Osteocyte (in vitro differentiated cells): ENCODE measurements around the gene ALDH3A1. TPM values are rescaled to one million over a fixed set of nuclear protein-coding genes. Genes with fewer than 3 reads are reported as not detected.

Experiments used
- DNase-seq: peaks from one replicate; pipeline ENCODE4 v3.0.0; 2021; ENCODE audit warnings: mixed read lengths; ENCODE audit not compliant: unreplicated experiment; ENCODE audit errors: extremely low spot score
- H3K27ac Mint-ChIP-seq: one replicate; pipeline ENCODE4 v1.8.0; 2021; ENCODE audit warnings: mild to moderate bottlenecking, mixed read lengths; ENCODE audit not compliant: unreplicated experiment
- H3K27me3 Mint-ChIP-seq: one replicate; pipeline ENCODE4 v1.8.0; 2021; ENCODE audit warnings: mixed read lengths; ENCODE audit not compliant: unreplicated experiment
- H3K36me3 Mint-ChIP-seq: one replicate; pipeline ENCODE4 v1.8.0; 2021; ENCODE audit warnings: mixed read lengths; ENCODE audit not compliant: unreplicated experiment
- H3K4me1 Mint-ChIP-seq: one replicate; pipeline ENCODE4 v1.8.0; 2021; ENCODE audit warnings: mixed read lengths; ENCODE audit not compliant: unreplicated experiment
- H3K4me3 Mint-ChIP-seq: one replicate; pipeline ENCODE4 v1.8.0; 2021; ENCODE audit warnings: mild to moderate bottlenecking, moderate library complexity, mixed read lengths; ENCODE audit not compliant: unreplicated experiment
- H3K9me3 Mint-ChIP-seq: one replicate; pipeline ENCODE4 v1.8.0; 2021; ENCODE audit warnings: mixed read lengths; ENCODE audit not compliant: unreplicated experiment
- total RNA-seq: library from RNA; stranded (reverse); gene quantifications from 2 replicates; pipeline ENCODE4 v1.2.1, GENCODE V29; 2021
- TF ChIP-seq, protein P1 (sequence below): fragments of 200-600 bp; sonication (generic); IDR thresholded peaks from 2 replicates; pipeline ENCODE4 v1.5.0; 2021; ENCODE audit warnings: antibody characterized with exemption, mild to moderate bottlenecking, moderate library complexity

ALDH3A1 gene
- total RNA-seq, 1 donor from 2014 or later = 1.6 TPM

- H3K36me3 Mint-ChIP-seq = no peaks in the 10 kb centered on the region
- H3K4me3 Mint-ChIP-seq = no peak overlapping the region
- no peak overlapping the region for H3K27ac Mint-ChIP-seq
- DNase-seq = peak; percentile 83
- peaks cover 52% of the 10 kb centered on the region for H3K4me1 Mint-ChIP-seq
- no peaks in the 10 kb centered on the region for H3K9me3 Mint-ChIP-seq
- TF ChIP-seq, protein P1, sequence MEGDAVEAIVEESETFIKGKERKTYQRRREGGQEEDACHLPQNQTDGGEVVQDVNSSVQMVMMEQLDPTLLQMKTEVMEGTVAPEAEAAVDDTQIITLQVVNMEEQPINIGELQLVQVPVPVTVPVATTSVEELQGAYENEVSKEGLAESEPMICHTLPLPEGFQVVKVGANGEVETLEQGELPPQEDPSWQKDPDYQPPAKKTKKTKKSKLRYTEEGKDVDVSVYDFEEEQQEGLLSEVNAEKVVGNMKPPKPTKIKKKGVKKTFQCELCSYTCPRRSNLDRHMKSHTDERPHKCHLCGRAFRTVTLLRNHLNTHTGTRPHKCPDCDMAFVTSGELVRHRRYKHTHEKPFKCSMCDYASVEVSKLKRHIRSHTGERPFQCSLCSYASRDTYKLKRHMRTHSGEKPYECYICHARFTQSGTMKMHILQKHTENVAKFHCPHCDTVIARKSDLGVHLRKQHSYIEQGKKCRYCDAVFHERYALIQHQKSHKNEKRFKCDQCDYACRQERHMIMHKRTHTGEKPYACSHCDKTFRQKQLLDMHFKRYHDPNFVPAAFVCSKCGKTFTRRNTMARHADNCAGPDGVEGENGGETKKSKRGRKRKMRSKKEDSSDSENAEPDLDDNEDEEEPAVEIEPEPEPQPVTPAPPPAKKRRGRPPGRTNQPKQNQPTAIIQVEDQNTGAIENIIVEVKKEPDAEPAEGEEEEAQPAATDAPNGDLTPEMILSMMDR = no peak
- H3K27me3 Mint-ChIP-seq = no peaks in the 10 kb centered on the region
Observed at GRCh38 chr17:19723964-19724363, 24.1 kb downstream of the ALDH3A1 start.

DNA sequence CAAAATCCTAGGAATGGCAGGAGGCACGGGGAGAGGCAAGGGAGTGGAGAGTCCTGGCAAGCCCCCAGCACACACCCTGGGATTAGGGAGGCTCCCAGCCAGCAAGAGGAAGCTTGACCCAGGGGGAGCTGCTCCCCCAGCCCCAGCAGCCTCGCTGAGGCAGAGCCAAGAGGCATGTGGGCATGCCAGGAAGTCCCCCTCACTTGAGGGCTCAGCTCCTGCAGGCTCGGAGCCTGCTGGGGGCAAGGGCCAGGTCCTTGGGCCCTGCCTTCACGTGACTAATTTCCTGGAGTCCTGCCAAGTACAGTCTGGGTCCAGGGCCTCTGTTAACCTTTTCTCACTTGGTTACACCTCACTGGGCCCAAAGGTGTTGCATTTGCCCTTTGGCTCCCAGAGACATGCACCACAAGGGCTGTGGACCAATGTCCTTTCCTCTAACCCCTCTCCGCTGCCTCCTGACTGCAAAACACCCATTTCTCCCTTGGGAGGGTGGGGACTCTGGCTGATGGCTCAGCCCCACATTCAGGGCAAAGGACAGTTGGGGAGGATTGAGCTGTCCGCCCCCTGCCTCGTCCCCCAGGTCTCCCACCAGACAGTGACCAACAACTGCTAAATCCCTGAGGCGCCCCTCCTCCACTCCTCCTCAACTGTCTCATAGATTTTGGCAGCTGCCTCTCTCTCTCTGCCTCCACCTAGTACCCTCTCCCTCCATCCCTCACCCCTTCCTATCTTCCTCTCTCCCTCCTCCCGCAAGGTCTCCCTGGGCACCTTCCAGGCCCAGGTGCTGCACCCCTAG lies 27.3 kb downstream of the ALDH3A1 start:
- Mint-ChIP-seq H3K36me3 (no peaks in the 10 kb centered on the region), H3K4me3 (no peak overlapping the region), H3K9me3 (no peaks in the 10 kb centered on the region), H3K27me3 (no peaks in the 10 kb centered on the region), H3K4me1 (peaks cover 30% of the 10 kb centered on the region), H3K27ac (no peak overlapping the region)
- TF ChIP-seq, protein P1 = no peak
- DNase-seq = no peak

DNA sequence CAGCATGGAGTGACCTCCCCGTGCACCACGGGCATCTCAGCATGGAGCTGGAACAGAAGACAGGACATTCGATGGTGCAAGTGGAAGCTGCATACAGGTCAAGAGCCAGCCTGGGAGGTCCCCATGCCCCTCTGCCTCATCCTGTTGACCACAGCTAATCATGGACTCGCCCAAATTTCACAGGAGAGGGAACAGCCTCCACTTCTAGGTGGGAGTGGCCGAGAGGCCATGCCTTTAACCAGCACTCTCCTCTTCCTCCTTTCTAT lies 28.0 kb downstream of the ALDH3A1 start:
- H3K4me1 Mint-ChIP-seq = peaks cover 27% of the 10 kb centered on the region
- no peaks in the 10 kb centered on the region for H3K27me3 Mint-ChIP-seq

GRCh38 chr17:19719355-19720209 lies 28.5 kb downstream of the ALDH3A1 start:
- TF ChIP-seq, protein P1 = no peak
- no peak for DNase-seq
- no peaks in the 10 kb centered on the region for H3K36me3 Mint-ChIP-seq
- H3K27me3 Mint-ChIP-seq = no peaks in the 10 kb centered on the region
- no peak overlapping the region for H3K27ac Mint-ChIP-seq
- no peaks in the 10 kb centered on the region for H3K9me3 Mint-ChIP-seq
- peaks cover 25% of the 10 kb centered on the region for H3K4me1 Mint-ChIP-seq
- no peak overlapping the region for H3K4me3 Mint-ChIP-seq

More for the DNA sequence above, 28.0 kb downstream of the ALDH3A1 start:
- Mint-ChIP-seq H3K36me3 (no peaks in the 10 kb centered on the region), H3K4me3 (no peak overlapping the region), H3K27ac (no peak overlapping the region), H3K9me3 (no peaks in the 10 kb centered on the region)
- TF ChIP-seq, protein P1 = no peak
- no peak for DNase-seq
